GM12872 (cell line): ENCODE data around the gene MTCH1.

Experiments
- TF ChIP-seq, protein P1 (sequence below): IDR thresholded peaks from 3 replicates; pipeline ENCODE4 v1.5.1; 2011; ENCODE audit warnings: low read depth, mild to moderate bottlenecking, low read length, moderate library complexity; ENCODE audit not compliant: insufficient read depth

Gene MTCH1

DNA sequence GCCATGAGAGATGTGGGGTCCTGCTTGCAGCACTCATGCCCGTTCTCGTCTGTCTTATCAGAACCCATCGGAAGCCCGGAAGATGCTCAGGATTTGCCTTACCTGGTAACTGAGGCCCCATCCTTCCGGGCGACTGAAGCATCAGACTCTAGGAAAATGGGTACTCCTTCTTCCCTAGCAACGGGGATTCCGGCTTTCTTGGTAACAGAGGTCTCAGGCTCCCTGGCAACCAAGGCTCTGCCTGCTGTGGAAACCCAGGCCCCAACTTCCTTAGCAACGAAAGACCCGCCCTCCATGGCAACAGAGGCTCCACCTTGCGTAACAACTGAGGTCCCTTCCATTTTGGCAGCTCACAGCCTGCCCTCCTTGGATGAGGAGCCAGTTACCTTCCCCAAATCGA, 23.1 kb downstream of the MTCH1 start:
- TF ChIP-seq, protein P1, sequence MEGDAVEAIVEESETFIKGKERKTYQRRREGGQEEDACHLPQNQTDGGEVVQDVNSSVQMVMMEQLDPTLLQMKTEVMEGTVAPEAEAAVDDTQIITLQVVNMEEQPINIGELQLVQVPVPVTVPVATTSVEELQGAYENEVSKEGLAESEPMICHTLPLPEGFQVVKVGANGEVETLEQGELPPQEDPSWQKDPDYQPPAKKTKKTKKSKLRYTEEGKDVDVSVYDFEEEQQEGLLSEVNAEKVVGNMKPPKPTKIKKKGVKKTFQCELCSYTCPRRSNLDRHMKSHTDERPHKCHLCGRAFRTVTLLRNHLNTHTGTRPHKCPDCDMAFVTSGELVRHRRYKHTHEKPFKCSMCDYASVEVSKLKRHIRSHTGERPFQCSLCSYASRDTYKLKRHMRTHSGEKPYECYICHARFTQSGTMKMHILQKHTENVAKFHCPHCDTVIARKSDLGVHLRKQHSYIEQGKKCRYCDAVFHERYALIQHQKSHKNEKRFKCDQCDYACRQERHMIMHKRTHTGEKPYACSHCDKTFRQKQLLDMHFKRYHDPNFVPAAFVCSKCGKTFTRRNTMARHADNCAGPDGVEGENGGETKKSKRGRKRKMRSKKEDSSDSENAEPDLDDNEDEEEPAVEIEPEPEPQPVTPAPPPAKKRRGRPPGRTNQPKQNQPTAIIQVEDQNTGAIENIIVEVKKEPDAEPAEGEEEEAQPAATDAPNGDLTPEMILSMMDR: no peak

DNA sequence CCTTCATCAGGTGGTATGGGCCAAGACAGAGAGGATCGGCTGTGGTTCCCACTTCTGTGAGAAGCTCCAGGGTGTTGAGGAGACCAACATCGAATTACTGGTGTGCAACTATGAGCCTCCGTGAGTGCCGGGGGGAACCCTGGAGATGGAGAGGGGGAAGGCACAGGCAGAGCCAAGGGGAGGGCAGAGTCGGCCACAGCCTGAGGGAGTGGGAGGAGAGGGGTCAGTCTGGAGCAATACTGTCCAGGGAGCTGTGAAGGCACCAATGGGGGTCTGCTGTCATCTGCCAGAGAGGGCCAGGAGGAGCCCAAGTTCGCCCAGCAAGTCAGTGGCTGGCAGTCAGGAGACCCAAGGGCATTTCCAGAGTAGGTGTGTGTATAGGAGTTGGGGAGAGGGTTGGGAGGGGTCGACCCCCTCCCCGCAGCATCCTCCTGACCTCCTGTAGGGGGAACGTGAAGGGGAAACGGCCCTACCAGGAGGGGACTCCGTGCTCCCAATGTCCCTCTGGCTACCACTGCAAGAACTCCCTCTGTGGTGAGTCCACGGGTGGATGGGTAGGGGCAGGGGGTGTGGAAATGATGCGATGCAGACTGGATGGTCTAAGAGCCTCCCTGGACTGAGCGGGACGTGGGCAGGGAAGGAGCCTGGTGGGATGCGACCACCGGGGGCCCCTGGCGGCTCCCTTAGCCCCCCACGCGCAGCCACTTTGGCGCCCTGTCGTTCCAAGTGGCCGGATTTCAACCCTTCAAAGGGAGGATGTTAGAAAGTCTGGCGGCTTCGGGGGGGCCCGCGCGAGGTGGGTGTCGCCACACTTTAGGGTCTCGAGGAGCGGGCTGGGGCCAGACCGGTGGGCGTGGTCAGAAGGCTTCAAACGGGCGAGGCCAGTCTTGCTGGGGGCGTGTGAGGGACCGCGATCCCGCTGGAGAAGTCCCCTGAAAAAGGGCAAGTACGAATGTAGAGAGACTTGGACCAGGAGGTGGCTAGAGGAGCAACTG, 24.3 kb downstream of the MTCH1 start:
- TF ChIP-seq, protein P1: no peak

DNA sequence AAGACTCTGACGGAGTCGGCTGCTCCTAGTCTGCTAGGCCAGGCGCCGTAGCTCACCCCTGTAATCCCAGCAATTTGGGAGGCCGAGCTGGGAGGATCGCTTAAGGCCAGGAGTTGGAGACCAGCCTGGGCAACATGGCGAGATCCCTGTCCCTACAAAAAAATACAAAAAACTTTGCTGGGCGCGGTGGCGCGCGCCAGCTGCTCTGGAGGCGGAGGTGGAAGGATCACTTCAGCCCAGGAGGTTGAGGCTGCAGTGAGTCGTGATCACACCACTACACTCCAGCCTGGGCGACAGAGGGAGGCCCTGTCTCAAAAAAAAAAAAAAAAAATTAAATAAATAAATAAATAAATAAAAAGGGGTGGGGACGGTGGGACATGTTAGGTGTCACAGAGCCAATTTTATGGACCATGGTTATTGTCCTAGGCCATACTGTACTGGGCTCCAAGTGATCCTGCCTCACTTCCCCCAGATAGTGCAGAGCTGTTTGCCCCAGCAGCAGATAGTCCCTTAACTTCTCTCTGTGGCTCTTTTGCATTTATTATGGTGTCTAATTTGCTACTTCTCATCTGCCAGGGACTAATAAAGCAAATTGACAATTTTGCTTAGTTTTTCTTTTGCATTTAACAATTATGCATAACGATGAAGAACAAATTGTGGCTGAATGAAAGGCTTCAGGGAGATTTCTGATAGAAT, 26.3 kb downstream of the MTCH1 start:
- TF ChIP-seq, protein P1: no peak

DNA sequence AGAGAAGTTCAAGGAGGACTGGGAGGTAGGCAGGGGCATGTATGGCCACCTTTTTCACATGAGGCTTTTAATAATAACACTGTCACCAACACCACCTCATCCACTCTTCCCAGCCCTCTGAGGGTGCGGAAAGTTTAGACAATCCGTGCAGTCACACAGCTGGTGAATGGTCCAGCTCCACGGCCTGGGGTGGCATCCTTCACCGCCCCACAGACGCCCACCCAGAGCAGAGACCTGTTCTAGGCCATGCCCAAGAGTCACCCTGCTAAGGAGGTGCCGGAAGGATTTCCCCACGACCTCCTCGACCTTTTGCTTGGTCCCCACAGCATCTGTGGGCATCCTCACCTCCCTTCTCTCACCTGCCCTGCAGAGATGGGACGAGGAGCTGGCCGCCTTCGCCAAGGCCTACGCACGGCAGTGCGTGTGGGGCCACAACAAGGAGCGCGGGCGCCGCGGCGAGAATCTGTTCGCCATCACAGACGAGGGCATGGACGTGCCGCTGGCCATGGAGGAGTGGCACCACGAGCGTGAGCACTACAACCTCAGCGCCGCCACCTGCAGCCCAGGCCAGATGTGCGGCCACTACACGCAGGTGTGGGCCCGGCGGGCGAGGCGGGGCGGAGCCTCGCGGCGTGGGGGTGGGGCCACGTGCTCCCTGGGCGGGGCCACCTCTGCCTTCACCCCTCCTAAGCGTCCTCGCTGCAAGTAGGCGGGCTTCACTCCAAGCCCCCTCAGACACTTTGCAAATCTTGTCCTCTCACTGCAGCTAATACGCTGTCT, 27.0 kb downstream of the MTCH1 start:
- TF ChIP-seq, protein P1: no peak

DNA sequence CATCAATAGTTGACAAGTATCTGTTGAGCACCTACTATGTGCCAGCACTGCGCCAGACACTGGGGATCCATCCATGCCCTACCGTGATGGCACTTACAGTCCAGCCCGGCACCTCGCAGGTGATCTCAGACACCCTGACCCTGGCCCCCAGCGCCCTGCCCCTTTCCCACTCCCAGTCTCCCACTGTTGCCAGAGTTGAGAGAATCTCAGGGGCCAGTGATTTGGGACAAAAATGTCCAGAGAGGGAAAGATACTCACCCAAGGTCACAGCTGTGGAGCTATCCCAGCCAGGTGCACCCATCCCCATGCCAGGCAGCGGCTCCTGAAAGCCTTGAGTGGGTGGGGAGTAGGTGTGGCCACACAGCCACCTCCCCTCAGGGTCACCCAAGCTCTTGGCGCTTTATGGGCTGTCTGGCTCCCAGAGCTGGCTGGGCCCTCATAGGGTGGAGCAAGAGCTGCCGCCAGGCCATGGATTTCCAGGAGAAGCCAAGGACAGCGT, 28.2 kb downstream of the MTCH1 start:
- TF ChIP-seq, protein P1: no peak

DNA sequence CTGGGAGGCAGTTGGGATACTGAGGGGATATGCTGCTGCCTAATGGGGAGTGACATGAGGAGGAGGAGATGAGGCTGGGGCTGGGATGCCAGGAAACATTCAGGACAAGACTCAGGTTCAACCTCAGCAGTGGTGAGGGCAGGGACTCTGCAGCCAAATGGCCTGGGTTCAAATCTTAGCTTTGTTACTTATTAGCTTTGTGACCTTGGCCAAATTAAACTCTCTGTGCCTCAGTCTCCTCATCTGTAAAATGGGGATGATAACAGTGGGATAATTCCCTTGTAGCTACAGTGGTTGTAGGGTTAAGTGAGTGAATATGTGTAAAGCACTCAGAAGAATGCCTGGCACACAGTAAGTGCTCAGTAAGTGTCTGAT, 29.6 kb downstream of the MTCH1 start:
- TF ChIP-seq, protein P1: no peak
